Heart left ventricle (tissue), 13 donors: ENCODE results near the gene SMPD3.

ENCODE experiments used
- CTCF ChIP-seq, 12 donors: fragments of 200-600 bp; sonication (generic) in 4 of 12; IDR thresholded peaks; one replicate each; pipeline versions ENCODE4 v1.5.0 to v1.8.0; 2018 to 2022; ENCODE audit warnings: antibody characterized with exemption in 12 of 12, mild to moderate bottlenecking in 5 of 12
- POLR2A ChIP-seq, 2 donors: fragments of 450-650 bp; IDR thresholded peaks; one replicate each; pipeline ENCODE4 v1.6.1; 2017; ENCODE audit warnings: antibody characterized with exemption in 2 of 2, mild to moderate bottlenecking in 2 of 2, moderate library complexity in 2 of 2
- donor health status: ischemic (EF 13 %, LVEDD 7.1; RV severe dilation, severe dysfunction).
- donor health status: DM: no; HTN: yes; CAD: no.
- donor health status: DM: no; HTN: no; CAD: no.
- donor health status: ischemic (EF 25% LVEDD 6.9; RV normal size, moderate dysfunction).
- donor health status: ischemic (EF 25% LVEDD 5.7; RV mildly dilated, moderate dysfunction).
- donor health status: ischemic (EF 35%, LVEDD 5.7; RV mildly dilated, moderate dysfunction).
- donor health status: nonischemic (EF 11% LVEDD 7.7; RV severe dilation, severe dysfunction).
- donor health status: DM: yes; HTN: yes; CAD: no.
- donor health status: PGD.
- donor health status: ischemic (EF 29% LVEDD 5.4; RV normal size, mild dysfunction).
- donor health status: nonischemic (EF 23%, LVEDD 6.1; RV moderate dilation, normal function).

GRCh38 chr16:68377667-68378393 is 70.5 kb downstream of the SMPD3 start:
- no peak for TF ChIP-seq CTCF (IDR thresholded peaks at IDR 0.05)
- TF ChIP-seq POLR2A (IDR thresholded peaks at IDR 0.05): no peak
